HT-29 (cell line): ENCODE results near the gene ESCO1. TPM values are rescaled to one million over a fixed set of nuclear protein-coding genes. Genes with fewer than 3 reads are reported as not detected.
A peak's percentile ranks its signal among the peaks of the same experiment; 100 is the strongest.

Experiments
- DNase-seq: peaks from one replicate; pipeline ENCODE4 v3.0.0-alpha.2; 2015; ENCODE audit warnings: low spot score
- total RNA-seq: library from RNA; depleted of rRNA; stranded (reverse); fragments of >200 nt; shearing (Covaris generic); gene quantifications from 2 replicates; pipeline ENCODE4 v1.2.3, GENCODE V29; 2014; rRNA removed

Gene ESCO1
- total RNA-seq, 1 experiment from 2014 or later = 3.3 TPM

DNA sequence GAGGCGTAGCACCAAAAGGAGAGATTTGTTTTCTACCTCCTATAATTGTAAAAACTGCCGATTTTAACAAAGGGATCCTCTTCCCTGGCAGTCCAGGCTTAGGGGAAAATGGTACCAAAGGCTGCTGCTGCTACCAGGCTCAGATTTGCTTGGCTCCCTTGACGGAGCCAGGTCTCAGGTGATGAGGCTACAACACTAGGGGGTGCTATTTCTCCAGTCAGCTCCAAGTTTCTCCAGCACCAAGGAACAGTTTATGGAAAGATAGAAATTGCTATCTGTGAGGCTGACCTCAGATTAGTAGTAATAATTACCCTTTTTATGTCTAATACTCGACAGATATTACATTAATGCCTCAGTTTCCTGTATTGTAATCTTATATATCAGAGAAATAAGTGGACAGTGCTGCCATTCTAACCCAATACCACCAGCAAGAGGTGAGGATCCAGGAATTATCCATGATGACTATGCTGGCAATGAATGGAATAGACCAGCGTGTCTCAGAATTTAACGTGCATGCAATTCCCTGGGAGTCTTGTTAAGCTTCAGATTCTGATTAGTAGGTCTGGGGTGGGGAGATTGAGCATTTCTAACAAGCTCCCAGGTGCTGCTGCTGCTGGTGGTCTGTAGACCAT is 111.3 kb downstream of the ESCO1 start:
- peak; percentile 51 for DNase-seq

DNA sequence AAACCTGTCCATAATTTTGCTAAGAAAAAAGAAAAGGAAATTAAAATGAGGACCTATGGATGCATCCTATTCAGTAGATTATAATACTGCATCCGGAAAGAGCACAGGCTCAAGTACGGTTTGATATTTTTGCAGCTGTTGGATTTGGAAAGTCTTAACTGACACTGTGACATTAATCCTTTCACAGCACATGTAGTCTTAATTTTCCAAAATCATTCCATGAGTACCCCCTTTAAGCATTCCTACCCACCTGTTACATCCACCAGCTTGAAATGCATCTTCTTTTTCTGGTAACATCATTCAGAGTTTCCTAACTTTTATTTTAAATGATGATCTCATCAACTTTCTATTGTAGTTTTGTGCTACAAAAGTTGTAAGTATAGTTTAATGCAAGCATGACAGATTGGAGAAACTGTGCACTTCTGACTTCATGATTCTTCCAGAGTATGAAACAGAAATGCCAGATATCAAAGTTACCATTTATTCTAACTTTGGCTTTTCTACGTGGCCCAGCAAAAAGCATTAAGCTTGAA is 113.5 kb downstream of the ESCO1 start:
- DNase-seq = no peak

DNA sequence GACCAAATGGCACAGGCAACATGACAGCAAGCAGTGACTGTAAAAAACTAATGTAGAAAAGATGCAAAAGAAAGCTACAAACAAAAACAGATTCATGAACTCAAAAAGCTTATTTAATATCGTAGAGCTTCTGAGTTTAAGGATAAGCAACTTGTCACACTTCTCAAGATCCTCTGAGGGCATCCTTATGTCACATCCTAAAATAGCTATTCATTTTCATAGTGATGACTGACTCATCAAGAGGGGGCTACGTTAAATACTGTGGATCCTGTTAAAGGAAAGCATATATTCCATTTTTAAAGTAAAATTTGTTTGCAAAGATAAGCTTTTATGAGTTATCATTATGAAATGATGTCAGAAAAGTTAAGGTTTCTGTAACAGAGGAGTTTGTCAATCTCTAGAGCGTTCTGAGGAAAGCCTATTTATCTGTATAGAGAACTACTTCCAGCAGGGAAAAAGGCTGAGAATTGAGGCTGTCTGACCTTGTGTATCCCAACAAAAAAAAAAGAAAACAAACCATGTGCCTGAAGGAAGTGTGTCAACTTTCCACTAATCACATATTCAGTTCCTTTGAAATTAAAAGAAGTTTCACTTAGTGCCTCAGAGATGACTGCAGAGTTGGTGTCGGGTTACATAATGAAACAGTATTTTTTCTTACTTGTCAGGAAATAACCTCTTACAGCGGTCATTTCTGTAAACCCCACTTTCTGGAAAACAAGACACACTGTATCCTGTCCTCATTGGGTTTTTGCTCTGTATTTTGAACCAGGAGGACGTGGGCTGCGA is 115.5 kb downstream of the ESCO1 start:
- no peak for DNase-seq

DNA sequence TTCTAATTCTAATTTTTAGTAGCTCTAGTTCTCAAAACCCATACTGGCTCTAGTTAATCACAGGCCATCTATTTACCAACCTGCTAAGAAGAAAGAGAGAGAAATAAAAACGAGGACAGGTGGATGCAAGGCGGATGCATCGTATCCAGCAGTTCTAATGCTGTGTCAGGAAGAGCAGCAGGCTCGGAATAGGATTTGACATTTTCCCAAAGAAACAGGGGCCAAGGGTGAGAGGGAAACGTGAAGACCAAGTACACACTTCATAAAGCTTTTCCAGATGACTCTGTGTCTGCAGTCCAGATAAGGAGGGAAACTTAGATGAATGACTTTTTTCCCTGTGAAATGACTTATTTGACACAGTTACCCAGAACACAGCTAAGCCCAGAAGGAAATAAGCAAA is 117.5 kb downstream of the ESCO1 start:
- no peak for DNase-seq

DNA sequence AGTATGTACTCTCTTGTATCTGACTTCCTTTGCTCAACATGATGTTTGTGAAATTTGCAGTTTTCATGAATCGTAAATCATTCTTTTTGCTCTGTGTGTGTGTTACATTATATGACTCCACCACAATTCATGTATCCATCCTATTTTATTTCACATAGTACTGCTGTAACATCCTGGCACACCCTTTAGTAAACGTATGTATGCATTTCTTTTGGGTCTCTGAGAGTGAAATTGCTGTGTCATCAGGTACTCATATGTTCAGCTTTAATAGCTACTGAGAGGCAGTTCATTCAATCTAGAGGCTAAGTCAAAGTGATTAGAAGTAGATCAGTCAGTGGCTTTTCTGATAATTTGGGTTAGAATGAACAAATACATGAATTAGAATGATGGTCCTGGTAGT is 118.8 kb downstream of the ESCO1 start:
- DNase-seq = no peak

DNA sequence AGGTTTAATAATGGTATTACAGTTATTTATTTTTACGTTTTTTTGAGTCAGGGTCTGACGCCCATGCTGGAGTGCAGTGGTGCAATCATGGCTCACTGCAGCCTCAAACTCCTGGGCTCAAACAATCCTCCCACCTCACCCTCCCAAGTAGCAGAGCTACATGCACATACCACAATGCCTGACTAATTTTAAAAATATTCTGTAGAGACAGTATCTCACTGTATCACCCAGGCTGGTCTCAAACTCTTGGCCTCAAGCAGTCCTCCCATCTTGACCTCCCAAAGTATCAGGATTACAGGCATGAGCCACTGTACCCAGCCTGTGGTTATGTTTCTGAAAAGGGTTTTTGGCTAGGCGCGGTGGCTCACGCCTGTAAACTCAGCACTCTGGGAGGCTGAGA is 120.8 kb downstream of the ESCO1 start:
- DNase-seq = no peak

Other genes with a start within 250 kb of the ESCO1 start
- gene SNRPD1, start 11.6 kb upstream of the ESCO1 start, total RNA-seq = 23.4 and 26.3 TPM in 2 replicates
- gene ABHD3, start 104.1 kb upstream of the ESCO1 start, total RNA-seq = 15.2 and 16.5 TPM in 2 replicates
- 10.9 and 12.3 TPM in 2 replicates for gene MIB1, start 140.1 kb upstream of the ESCO1 start, total RNA-seq